Stimulated activated CD4-positive, alpha-beta T cell treated with anti-CD3 and anti-CD28 coated beads, Interleukin-15, amount 100 ng/mL, for 24 hours (primary cell): ENCODE results near the gene FANCD2.
"Not testable (repeated sequence)": the region's sequence is repeated elsewhere in the genome, so short reads cannot be mapped to it uniquely, and the experiment has no call there.

Experiments used
- DNase-seq: peaks from one replicate; pipeline ENCODE4 v3.0.0-alpha.2; 2020

FANCD2 gene

GRCh38 chr3:10108091-10108490 lies 81.9 kb downstream of the FANCD2 start, which contains the start of gene FANCD2OS:
Gene FANCD2OS (minus strand): TSS chr3:10108255. CDS start chr3:10104774, 3,481 bp downstream.
- no peak for DNase-seq

- DNase-seq: peak; percentile 97
Observed at GRCh38 chr3:10115326-10116137, 89.3 kb downstream of the FANCD2 start, which contains the start of gene BRK1. Gene BRK1 (plus strand): TSS chr3:10115675. CDS start chr3:10115702, 27 bp downstream.

- no peak for DNase-seq
Observed at GRCh38 chr3:10116138-10116460, 89.9 kb downstream of the FANCD2 start.

GRCh38 chr3:10116928-10117327 lies 90.7 kb downstream of the FANCD2 start:
- no peak for DNase-seq

- DNase-seq: no peak
Observed at GRCh38 chr3:10119376-10119775, 93.1 kb downstream of the FANCD2 start.

- no peak for DNase-seq
Observed at GRCh38 chr3:10121064-10121463, 94.8 kb downstream of the FANCD2 start.

GRCh38 chr3:10122724-10123123 lies 96.5 kb downstream of the FANCD2 start:
- no peak for DNase-seq

- DNase-seq: not testable (repeated sequence)
Observed at GRCh38 chr3:10135872-10136271, 109.6 kb downstream of the FANCD2 start.

- no peak for DNase-seq
Observed at GRCh38 chr3:10136426-10137005, 110.3 kb downstream of the FANCD2 start.

- DNase-seq: no peak
Observed at GRCh38 chr3:10137178-10137577, 110.9 kb downstream of the FANCD2 start.

GRCh38 chr3:10140996-10141546 lies 114.8 kb downstream of the FANCD2 start:
- no peak for DNase-seq

GRCh38 chr3:10142707-10143560 lies 116.7 kb downstream of the FANCD2 start:
- peak; percentile 39 for DNase-seq

- DNase-seq: no peak
Observed at GRCh38 chr3:10145685-10146084, 119.4 kb downstream of the FANCD2 start.

- no peak for DNase-seq
Observed at GRCh38 chr3:10149226-10149625, 123.0 kb downstream of the FANCD2 start.

- no peak for DNase-seq
Observed at GRCh38 chr3:10150987-10151386, 124.8 kb downstream of the FANCD2 start.
